ENCODE results near the gene BEAN1. TPM values are rescaled to one million over a fixed set of nuclear protein-coding genes. Genes with fewer than 3 reads are reported as not detected.
A peak's percentile ranks its signal among the peaks of the same experiment; 100 is the strongest.

Gene BEAN1
- total RNA-seq, 2 donors from 2014 or later = not detected

DNA sequence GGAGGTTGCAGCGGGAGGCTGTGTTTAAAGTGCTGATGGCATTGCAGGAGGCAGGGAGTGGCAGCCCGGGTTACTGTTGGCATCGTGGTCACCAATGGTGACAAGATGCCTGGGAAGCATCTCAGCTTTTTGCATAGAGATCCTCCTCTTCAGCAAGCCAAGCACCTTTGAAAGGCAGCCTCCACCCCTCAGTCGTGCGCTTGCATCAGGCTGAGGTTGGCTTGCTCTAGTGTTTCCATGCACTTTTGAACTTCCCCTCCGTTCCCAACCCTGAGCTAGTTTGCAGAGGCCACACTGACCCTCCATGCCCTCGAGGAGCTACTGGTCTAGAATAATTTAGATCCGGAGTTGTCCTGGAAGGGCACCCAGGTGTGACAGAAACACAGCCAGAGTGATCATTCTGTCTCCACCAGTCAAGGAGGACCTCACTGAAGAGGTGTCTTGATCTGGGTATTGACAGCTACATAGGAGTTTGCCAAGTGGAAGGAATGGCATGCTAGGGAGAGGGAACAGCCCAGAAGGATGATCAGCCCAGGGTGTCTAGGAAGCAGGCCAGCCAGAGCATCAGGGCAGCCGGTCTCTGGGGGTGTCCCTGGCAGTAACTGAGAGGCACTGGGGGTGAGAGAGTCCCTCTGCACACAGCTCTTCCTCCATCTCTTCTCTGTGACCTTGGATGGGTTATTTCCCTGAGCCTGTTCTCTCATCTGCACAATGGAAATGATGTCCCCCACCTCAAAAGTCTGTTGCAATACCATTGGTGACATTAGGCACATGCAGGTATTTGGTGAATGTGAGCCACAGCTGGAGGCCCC lies 7.7 kb downstream of the BEAN1 start:
- no peaks in the 10 kb centered on the region for H3K4me1 Mint-ChIP-seq (ENCODE audit: low read depth in 2 of 2)

DNA sequence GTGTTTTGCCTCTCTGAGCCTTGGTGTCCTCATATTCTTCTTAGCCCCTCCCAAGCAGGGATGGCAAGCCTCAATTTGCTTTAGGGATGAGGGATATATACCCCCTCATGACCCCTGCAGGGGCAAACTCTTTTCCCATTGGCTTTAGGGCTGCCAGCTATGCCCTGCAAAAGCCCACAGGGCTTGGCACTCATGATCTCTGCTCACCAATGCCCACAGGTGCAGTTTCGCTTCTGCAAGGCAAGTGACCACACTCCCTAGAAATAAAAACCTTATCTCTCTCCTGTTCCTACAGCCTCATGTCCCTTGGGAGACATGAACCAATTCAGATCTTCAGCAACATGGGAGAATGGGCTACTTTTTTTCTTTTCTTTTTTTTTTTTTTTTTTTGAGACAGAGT lies 8.8 kb downstream of the BEAN1 start:
- H3K36me3 Mint-ChIP-seq = no peaks in the 10 kb centered on the region
- ATAC-seq (no peak), DNase-seq (ENCODE audit: low spot score) (no peak)
- H3K27me3 Mint-ChIP-seq = peaks cover 17 to 27% of the 10 kb centered on the region in 2 donors
- no peaks in the 10 kb centered on the region for H3K4me1 Mint-ChIP-seq (ENCODE audit: low read depth in 2 of 2)
- no peak overlapping the region for H3K4me3 Mint-ChIP-seq
- H3K27ac Mint-ChIP-seq = no peak overlapping the region
- H3K9me3 Mint-ChIP-seq = no peaks in the 10 kb centered on the region

More for the DNA sequence above, 7.7 kb downstream of the BEAN1 start:
- no peak for DNase-seq (ENCODE audit: low spot score)
- no peak overlapping the region for H3K27ac Mint-ChIP-seq
- ATAC-seq = no peak
- H3K36me3 Mint-ChIP-seq = no peaks in the 10 kb centered on the region
- no peak overlapping the region for H3K4me3 Mint-ChIP-seq
- H3K27me3 Mint-ChIP-seq = peaks cover 17 to 31% of the 10 kb centered on the region in 2 donors
- H3K9me3 Mint-ChIP-seq = no peaks in the 10 kb centered on the region

DNA sequence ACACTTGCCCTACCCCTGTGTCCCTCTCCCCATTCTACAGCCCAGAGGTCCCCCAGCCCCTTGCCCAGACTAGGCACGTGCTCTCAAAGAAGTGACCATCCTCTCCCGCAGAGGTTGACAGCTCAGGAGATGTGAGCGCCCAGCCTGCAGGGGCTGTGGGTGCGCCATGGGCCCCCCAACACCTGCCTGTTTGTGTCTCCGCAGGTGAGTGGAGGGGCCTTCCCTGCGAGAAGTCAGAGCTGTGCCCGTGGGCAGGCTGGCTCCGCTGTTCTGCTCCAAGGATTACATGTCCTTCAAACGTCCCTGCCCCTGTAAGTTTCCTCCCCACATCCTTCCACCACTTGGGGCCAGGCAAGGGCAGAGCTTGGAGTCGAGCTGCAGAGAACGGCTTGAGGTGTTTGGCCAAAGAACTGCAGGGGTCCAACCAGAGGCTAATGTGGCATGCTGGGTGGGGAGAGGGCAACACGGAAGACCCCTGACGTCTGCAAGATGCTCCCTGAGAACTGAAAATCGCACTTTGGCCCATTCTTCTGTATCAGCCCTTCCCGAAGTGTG lies 10.4 kb downstream of the BEAN1 start:
- ATAC-seq (no peak), DNase-seq (ENCODE audit: low spot score) (no peak)
- no peaks in the 10 kb centered on the region for H3K36me3 Mint-ChIP-seq
- no peaks in the 10 kb centered on the region for H3K9me3 Mint-ChIP-seq
- no peaks in the 10 kb centered on the region for H3K4me1 Mint-ChIP-seq (ENCODE audit: low read depth in 2 of 2)
- H3K4me3 Mint-ChIP-seq = no peak overlapping the region
- H3K27me3 Mint-ChIP-seq = peaks cover 12 to 16% of the 10 kb centered on the region in 2 donors
- H3K27ac Mint-ChIP-seq = no peak overlapping the region

DNA sequence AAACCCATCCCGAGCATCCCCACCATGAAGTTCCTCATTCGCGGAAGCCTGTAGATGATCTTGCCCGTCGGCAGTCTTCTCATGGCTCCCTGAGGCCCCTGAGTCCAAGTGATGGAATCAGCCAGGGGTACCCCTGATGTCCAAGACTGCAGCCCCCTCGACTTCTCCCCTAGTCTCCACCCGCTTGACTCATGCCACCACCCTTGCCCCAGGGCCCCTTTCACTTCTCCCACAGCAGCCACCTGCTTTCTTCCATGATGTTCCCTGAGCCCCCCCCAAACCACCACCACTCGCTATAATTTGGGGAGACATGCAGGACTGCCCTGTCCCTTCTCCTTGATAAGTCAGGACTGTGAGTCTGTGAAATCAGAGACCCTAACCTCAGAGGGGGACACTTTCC lies 11.4 kb downstream of the BEAN1 start:
- no peaks in the 10 kb centered on the region for H3K9me3 Mint-ChIP-seq
- H3K36me3 Mint-ChIP-seq = no peaks in the 10 kb centered on the region
- H3K27ac Mint-ChIP-seq = no peak overlapping the region
- no peaks in the 10 kb centered on the region for H3K4me1 Mint-ChIP-seq (ENCODE audit: low read depth in 2 of 2)
- DNase-seq (ENCODE audit: low spot score) = no peak
- no peak overlapping the region for H3K4me3 Mint-ChIP-seq
- peaks cover 8 to 10% of the 10 kb centered on the region in 2 donors for H3K27me3 Mint-ChIP-seq
- ATAC-seq = no peak

DNA sequence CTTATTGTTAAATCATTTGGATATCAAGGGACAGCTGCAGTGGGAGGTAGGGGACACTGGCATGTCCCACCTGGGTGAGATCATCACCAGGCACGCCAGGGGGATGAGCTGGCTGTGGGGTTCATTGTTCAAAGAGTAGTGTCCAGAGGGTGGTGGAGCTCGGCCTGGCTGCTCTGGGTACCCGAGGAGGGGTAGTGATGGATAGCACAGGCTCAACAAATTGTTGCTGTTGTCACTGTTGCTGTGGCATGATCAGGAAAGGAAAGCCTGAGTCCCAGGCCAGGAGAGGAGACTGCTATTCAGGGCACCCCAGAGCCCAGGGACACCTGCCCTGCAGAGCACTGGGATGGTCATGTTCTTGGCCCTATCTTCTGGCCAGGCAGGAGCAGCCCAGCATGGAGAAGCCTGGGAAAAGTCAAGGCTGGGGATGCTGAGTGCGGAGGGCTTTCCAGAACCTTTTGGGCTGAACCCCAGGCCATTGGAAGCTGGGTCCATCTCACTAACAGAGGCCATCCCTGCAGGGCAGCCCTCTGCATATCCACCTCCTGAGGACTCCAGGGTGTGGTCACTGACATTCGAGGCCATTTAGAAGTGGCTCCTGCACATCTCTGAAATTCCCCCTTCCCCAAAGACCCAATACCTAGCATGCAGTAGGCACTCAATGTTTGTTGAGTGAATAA lies 12.1 kb downstream of the BEAN1 start:
- H3K27ac Mint-ChIP-seq = no peak overlapping the region
- DNase-seq (ENCODE audit: low spot score) (no peak), ATAC-seq (no peak)
- H3K4me1 Mint-ChIP-seq (ENCODE audit: low read depth in 2 of 2) = peaks cover 0 to 3% of the 10 kb centered on the region in 2 donors
- no peaks in the 10 kb centered on the region for H3K36me3 Mint-ChIP-seq
- peaks cover 10 to 13% of the 10 kb centered on the region in 2 donors for H3K27me3 Mint-ChIP-seq
- no peaks in the 10 kb centered on the region for H3K9me3 Mint-ChIP-seq
- H3K4me3 Mint-ChIP-seq = no peak overlapping the region

DNA sequence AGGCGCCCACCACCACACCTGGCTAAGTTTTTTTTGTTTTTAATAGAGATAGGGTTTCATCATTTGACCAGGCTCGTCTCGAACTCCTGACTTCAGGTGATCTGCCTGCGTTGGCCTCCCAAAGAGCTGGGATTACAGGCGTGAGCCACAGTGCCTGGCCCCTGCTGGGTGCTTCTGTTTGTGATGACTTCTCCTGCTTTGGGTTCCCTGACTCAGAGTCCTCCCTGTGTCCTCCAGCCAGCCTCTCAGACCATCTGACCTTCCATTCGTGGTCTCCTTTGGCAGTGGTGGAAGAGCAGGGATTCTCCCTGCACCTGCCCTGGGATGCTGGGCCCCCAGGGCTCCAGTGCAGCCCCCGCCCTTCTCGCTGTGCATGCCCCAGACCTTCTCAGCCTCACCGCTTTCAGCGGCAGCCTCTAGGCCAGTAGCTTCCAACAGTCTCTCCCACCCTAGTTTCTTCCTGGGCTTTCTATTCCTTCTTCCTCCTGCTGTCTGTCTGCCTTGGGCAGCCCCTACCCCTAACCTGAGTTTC lies 13.2 kb downstream of the BEAN1 start:
- ATAC-seq (no peak), DNase-seq (ENCODE audit: low spot score) (no peak)
- H3K9me3 Mint-ChIP-seq = no peaks in the 10 kb centered on the region
- peaks cover 0 to 3% of the 10 kb centered on the region in 2 donors for H3K4me1 Mint-ChIP-seq (ENCODE audit: low read depth in 2 of 2)
- H3K27me3 Mint-ChIP-seq = peaks cover 12 to 16% of the 10 kb centered on the region in 2 donors
- H3K4me3 Mint-ChIP-seq = no peak overlapping the region
- no peaks in the 10 kb centered on the region for H3K36me3 Mint-ChIP-seq
- H3K27ac Mint-ChIP-seq = no peak overlapping the region

DNA sequence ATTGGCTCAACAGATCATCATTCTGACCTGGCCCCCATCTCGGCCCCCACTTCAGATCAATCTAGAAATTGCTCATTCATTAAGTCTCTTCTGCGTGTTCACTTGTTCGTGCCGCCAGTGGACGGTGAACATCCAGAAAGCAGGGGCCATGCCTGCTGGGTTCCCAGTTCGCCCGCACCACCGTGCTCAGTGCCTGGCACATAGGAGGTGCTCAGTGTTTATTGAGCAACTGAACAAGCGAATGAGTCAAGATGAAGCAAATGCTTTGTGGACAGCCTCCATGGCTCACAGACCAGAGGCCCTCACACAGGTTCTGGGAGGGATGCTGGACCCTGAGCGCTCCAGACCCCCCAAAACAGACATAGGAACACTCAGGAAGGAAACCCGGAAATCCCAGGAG lies 13.9 kb downstream of the BEAN1 start:
- Mint-ChIP-seq H3K36me3 (no peaks in the 10 kb centered on the region), H3K27ac (no peak overlapping the region), H3K4me1 (ENCODE audit: low read depth in 2 of 2) (peaks cover 0 to 3% of the 10 kb centered on the region in 2 donors), H3K27me3 (peaks cover 19% of the 10 kb centered on the region in 2 donors), H3K4me3 (no peak overlapping the region), H3K9me3 (no peaks in the 10 kb centered on the region)
- DNase-seq (ENCODE audit: low spot score) (no peak), ATAC-seq (no peak)

DNA sequence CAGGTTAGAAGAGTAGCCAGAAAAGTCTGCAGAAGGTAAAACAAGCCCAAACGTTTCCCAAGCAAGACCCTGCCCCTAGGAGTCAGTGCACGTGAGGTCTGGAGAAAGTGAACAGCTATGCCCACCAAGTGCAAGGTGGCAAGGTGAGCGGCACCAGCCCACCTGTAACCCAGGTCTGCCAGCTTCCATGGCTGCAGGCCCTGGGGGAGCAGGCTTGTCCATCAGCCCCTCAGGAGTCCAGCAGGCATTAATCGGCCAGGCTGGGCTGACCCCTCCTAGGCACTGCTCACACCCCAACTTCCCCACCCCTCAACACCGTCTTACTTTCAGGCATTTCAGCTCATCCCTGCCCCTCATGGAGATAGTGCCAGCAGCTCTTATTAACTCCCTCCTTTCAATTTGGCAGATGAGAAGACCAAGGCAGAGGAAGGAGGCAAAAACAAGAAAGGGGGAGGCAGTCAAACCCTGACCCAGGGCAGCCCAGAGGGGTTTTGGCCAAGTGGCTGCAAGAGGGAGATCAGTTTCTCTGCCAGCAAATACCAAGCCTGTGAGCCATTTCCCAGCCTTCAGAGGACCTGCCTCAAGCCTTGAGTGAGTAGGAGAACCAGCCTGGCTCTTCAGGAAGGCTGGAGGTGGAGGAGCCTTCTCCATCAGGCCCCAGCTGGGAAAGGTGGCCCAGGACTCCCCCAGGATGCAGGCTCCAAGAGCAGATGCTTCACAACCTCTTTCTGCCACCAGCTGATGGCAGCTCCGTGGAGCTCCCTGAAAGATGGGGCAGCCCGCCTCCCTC lies 14.7 kb downstream of the BEAN1 start:
- H3K4me3 Mint-ChIP-seq = no peak overlapping the region
- ATAC-seq (no peak), DNase-seq (ENCODE audit: low spot score) (no peak)
- H3K9me3 Mint-ChIP-seq = no peaks in the 10 kb centered on the region
- H3K36me3 Mint-ChIP-seq = no peaks in the 10 kb centered on the region
- peaks cover 0 to 3% of the 10 kb centered on the region in 2 donors for H3K4me1 Mint-ChIP-seq (ENCODE audit: low read depth in 2 of 2)
- no peak overlapping the region for H3K27ac Mint-ChIP-seq
- peaks cover 24 to 27% of the 10 kb centered on the region in 2 donors for H3K27me3 Mint-ChIP-seq

DNA sequence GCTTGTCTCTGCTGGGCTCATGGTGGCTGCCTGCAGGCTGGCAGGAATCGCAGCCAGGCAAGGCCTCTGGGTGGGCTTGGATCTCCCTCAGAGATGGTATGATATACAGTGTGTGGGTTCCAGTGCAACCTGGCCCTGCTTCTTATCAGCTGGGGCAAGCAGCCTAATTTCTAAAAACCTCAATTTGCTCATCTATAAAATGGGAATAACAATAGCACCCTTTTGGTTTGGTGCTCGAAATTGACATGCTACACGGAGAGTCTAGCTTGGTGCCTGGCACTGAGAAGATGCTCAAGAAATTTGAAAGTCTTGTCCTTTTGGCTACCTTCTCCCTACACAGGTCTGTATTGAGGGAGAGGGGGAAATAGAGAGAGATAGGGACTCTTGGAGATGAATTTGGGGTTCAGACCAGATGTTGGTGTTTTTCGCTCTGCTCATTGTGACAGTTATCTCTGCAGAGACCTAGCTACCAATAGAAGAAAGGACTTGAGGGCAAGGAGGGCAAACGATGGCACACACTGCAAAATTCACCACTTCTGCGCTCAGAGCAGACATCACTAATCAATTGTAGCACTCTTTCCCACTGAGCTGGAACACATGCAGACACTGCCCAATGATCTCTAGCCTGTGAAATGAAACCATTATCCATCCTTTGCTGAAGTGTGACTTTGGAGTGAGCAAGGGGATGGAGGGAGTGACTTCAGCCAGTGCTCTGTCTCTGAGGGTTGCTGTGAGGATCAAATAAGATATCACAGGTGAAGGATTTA lies 15.6 kb downstream of the BEAN1 start:
- Mint-ChIP-seq H3K36me3 (no peaks in the 10 kb centered on the region), H3K4me1 (ENCODE audit: low read depth in 2 of 2) (peaks cover 0 to 3% of the 10 kb centered on the region in 2 donors), H3K9me3 (no peaks in the 10 kb centered on the region), H3K4me3 (no peak overlapping the region), H3K27ac (no peak overlapping the region), H3K27me3 (peaks cover 24 to 27% of the 10 kb centered on the region in 2 donors)
- no peak for DNase-seq (ENCODE audit: low spot score)
- ATAC-seq = no peak

DNA sequence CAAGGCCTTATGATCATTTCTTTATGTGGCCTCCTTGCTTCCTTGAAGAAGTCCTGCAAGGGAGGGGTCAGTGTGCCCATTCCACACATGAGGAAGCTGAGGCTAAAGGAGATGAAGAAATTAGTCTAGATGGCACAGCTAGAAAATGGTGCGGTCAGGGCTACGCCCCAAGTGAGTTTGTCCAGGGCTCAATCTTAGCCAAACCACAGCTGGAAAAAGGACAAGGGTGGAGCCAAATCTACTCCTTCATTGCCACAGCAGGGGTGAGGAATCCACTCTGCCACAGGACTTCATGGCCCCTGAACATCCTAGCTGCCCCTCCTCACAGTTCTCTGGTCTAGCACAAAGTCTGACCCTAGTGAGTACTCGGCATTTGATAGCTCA lies 16.2 kb downstream of the BEAN1 start:
- no peak for DNase-seq (ENCODE audit: low spot score)
- H3K27me3 Mint-ChIP-seq = peaks cover 24 to 27% of the 10 kb centered on the region in 2 donors
- no peaks in the 10 kb centered on the region for H3K36me3 Mint-ChIP-seq
- no peaks in the 10 kb centered on the region for H3K9me3 Mint-ChIP-seq
- H3K27ac Mint-ChIP-seq = no peak overlapping the region
- no peak overlapping the region for H3K4me3 Mint-ChIP-seq
- no peak for ATAC-seq
- H3K4me1 Mint-ChIP-seq (ENCODE audit: low read depth in 2 of 2) = peaks cover 0 to 3% of the 10 kb centered on the region in 2 donors

DNA sequence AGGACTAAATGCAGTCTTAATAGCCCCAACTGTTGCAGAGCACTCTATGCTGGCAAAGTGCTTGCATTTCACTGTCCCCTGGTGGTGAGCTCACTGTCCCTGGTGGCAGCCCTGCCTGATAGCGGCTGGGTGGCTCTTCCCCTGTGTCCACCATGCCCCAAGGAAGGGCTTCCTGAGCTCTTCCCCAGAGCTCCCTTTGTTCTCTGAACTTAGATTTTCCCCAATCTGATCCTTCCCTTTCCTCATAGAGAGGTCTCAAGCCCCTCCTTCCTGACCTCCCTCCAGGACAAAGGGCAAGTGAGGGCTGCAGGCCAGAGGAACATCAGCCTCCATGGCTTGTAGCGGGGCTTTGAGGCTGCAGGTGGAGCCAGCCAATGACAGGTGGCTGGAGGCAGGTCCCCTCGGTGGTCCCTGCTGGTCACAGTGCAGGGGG lies 17.0 kb downstream of the BEAN1 start:
- Mint-ChIP-seq H3K4me1 (ENCODE audit: low read depth in 2 of 2) (peaks cover 0 to 3% of the 10 kb centered on the region in 2 donors), H3K27me3 (peaks cover 20 to 27% of the 10 kb centered on the region in 2 donors), H3K9me3 (no peaks in the 10 kb centered on the region), H3K4me3 (no peak overlapping the region), H3K27ac (no peak overlapping the region), H3K36me3 (no peaks in the 10 kb centered on the region)
- no peak for ATAC-seq
- DNase-seq (ENCODE audit: low spot score) = no peak

DNA sequence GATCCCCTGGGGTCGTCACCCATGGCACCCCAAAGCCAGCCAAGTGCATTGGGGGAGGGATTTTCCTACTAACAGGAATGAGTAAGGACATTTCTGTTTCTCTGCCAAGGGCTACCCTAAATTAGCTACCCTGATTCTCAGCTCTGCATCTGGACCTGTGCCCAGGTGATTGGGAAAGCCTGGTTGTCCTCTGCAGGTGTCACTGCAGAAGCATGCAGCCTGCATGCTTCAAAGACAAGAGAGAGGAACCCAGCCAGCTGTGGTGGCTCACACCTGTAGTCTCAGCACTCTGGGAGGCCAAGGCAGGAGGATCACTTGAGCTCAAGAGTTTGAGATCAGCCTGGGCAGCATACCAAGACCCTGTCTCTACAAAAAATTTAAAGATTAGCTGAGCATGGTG lies 19.6 kb downstream of the BEAN1 start:
- peak; percentile 35 for DNase-seq (ENCODE audit: low spot score)
- Mint-ChIP-seq H3K4me3 (no peak overlapping the region), H3K27ac (no peak overlapping the region), H3K4me1 (ENCODE audit: low read depth in 2 of 2) (peaks cover 0 to 3% of the 10 kb centered on the region in 2 donors), H3K27me3 (peaks cover 16 to 17% of the 10 kb centered on the region in 2 donors), H3K9me3 (no peaks in the 10 kb centered on the region), H3K36me3 (no peaks in the 10 kb centered on the region)
- no peak for ATAC-seq

DNA sequence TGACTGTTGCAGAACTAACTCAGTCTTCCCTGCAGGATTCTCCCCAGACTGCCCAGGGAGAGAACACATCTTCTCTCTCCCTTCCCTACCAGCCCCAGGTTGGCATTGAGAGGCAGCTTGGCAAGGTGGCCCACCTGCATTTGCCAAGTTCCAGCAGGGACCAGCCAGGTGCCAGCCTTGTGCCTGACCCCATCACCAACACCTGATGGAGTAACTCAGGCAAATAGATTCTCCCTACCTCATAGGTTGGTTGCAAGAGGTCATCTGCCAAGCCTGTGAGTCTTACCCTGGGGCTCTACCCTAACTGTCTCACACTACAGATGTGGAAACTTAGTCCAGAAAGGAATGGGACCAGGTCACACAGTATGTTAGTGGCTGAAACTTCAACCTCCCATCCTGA lies 20.4 kb downstream of the BEAN1 start:
- peaks cover 16 to 17% of the 10 kb centered on the region in 2 donors for H3K27me3 Mint-ChIP-seq
- H3K36me3 Mint-ChIP-seq = no peaks in the 10 kb centered on the region
- DNase-seq (ENCODE audit: low spot score) (peak; percentile 12), ATAC-seq (no peak)
- no peaks in the 10 kb centered on the region for H3K9me3 Mint-ChIP-seq
- no peak overlapping the region for H3K27ac Mint-ChIP-seq
- H3K4me3 Mint-ChIP-seq = no peak overlapping the region
- peaks cover 0 to 3% of the 10 kb centered on the region in 2 donors for H3K4me1 Mint-ChIP-seq (ENCODE audit: low read depth in 2 of 2)
